Measurements from ENCODE around the gene CPNE8. TPM values are rescaled to one million over a fixed set of nuclear protein-coding genes. Genes with fewer than 3 reads are reported as not detected.

CPNE8 gene
- total and polyA plus RNA-seq, 2 donors (not counting 1 experiment from before 2014, with no cell fraction given) = 1.5 to 1.6 TPM

GRCh38 chr12:38689195-38689594, 216.2 kb downstream of the CPNE8 start:
- POLR2A ChIA-PET = no interaction called here
- no peaks in the 10 kb centered on the region for H3K27me3 ChIP-seq (replicated peaks in 1 of 4; ENCODE audit: control extremely low read depth in 1 of 4, control insufficient read depth in 3 of 4, insufficient read depth in 4 of 4, low read length in 3 of 4)
- no CpG with 5 or more reads among the region's 1 CpG for WGBS (ENCODE audit: insufficient coverage)

GRCh38 chr12:38682521-38682920, 222.9 kb downstream of the CPNE8 start:
- Histone ChIP-seq H3K36me3 (replicated peaks in 1 of 2; ENCODE audit: control extremely low read depth in 1 of 2, control insufficient read depth in 1 of 2, extremely low read depth in 1 of 2, insufficient read depth in 2 of 2, low read length in 1 of 2) (no peaks in the 10 kb centered on the region), H3K4me1 (ENCODE audit: control insufficient read depth in 2 of 2, insufficient read depth in 2 of 2, low read length in 2 of 2) (no peaks in the 10 kb centered on the region), H3K27ac (ENCODE audit: low read length in 2 of 2) (no peak overlapping the region), H3K27me3 (replicated peaks in 1 of 4; ENCODE audit: control extremely low read depth in 1 of 4, control insufficient read depth in 3 of 4, insufficient read depth in 4 of 4, low read length in 3 of 4) (no peaks in the 10 kb centered on the region), H3K4me2 (replicated peaks; ENCODE audit: low read depth, low read length, poor library complexity, severe bottlenecking) (no peak overlapping the region), H3K79me2 (ENCODE audit: control insufficient read depth, insufficient read depth, low read length) (no peaks in the 10 kb centered on the region), H3K9me3 (ENCODE audit: control extremely low read depth in 1 of 3, control insufficient read depth in 2 of 3, insufficient read depth in 1 of 3, low read length in 2 of 3) (no peaks in the 10 kb centered on the region), H3K4me3 (ENCODE audit: control extremely low read depth in 1 of 5, extremely low read depth in 1 of 5, insufficient read depth in 1 of 5, low read depth in 2 of 5, low read length in 4 of 5) (no peak overlapping the region), H2AFZ (ENCODE audit: insufficient read depth, low read depth, low read length, poor library complexity, severe bottlenecking) (no peak overlapping the region), H4K20me1 (ENCODE audit: control insufficient read depth, insufficient read depth, low read length, poor library complexity, severe bottlenecking) (no peaks in the 10 kb centered on the region), H3K9ac (ENCODE audit: low read length) (no peak overlapping the region)
- H3K9me3 Mint-ChIP-seq (ENCODE audit: insufficient read depth) = no peaks in the 10 kb centered on the region
- ChIA-PET POLR2A (no interaction called here), CTCF (no interaction called here)
- no peak overlapping the region for H3K27ac Mint-ChIP-seq
- H3K4me3 Mint-ChIP-seq = no peak overlapping the region
- TF ChIP-seq EZH2 (IDR thresholded peaks at IDR 0.05; ENCODE audit: borderline replicate concordance, insufficient read depth, low read depth, low read length, poor library complexity, severe bottlenecking) = no peak
- TF ChIP-seq CTCF (IDR thresholded peaks at IDR 0.05) = no peak
- H3K27me3 Mint-ChIP-seq = no peaks in the 10 kb centered on the region
- ATAC-seq (ENCODE audit: low read depth) = no peak
- H3K4me1 Mint-ChIP-seq = no peaks in the 10 kb centered on the region
- 100% methylated on average over 1 of the region's 2 CpGs for WGBS (ENCODE audit: insufficient coverage)
- intact Hi-C loops (cut with micrococcal nuclease) = no loop called here
- DNase-seq = no peak

More at GRCh38 chr12:38689195-38689594, 216.2 kb downstream of the CPNE8 start:
- Histone ChIP-seq H3K4me1 (ENCODE audit: control insufficient read depth in 2 of 2, insufficient read depth in 2 of 2, low read length in 2 of 2) (no peaks in the 10 kb centered on the region), H3K4me3 (ENCODE audit: control extremely low read depth in 1 of 5, extremely low read depth in 1 of 5, insufficient read depth in 1 of 5, low read depth in 2 of 5, low read length in 4 of 5) (no peak overlapping the region), H3K36me3 (replicated peaks in 1 of 2; ENCODE audit: control extremely low read depth in 1 of 2, control insufficient read depth in 1 of 2, extremely low read depth in 1 of 2, insufficient read depth in 2 of 2, low read length in 1 of 2) (no peaks in the 10 kb centered on the region), H4K20me1 (ENCODE audit: control insufficient read depth, insufficient read depth, low read length, poor library complexity, severe bottlenecking) (no peaks in the 10 kb centered on the region), H3K9ac (ENCODE audit: low read length) (no peak overlapping the region), H2AFZ (ENCODE audit: insufficient read depth, low read depth, low read length, poor library complexity, severe bottlenecking) (no peak overlapping the region), H3K4me2 (replicated peaks; ENCODE audit: low read depth, low read length, poor library complexity, severe bottlenecking) (no peak overlapping the region), H3K27ac (ENCODE audit: low read length in 2 of 2) (no peak overlapping the region), H3K9me3 (ENCODE audit: control extremely low read depth in 1 of 3, control insufficient read depth in 2 of 3, insufficient read depth in 1 of 3, low read length in 2 of 3) (no peaks in the 10 kb centered on the region), H3K79me2 (ENCODE audit: control insufficient read depth, insufficient read depth, low read length) (no peaks in the 10 kb centered on the region)
- Mint-ChIP-seq H3K27me3 (no peaks in the 10 kb centered on the region), H3K9me3 (ENCODE audit: insufficient read depth) (no peaks in the 10 kb centered on the region), H3K27ac (no peak overlapping the region), H3K4me3 (no peak overlapping the region), H3K4me1 (no peaks in the 10 kb centered on the region)
- CTCF ChIA-PET = no interaction called here
- TF ChIP-seq EZH2 (IDR thresholded peaks at IDR 0.05; ENCODE audit: borderline replicate concordance, insufficient read depth, low read depth, low read length, poor library complexity, severe bottlenecking) (no peak), CTCF (IDR thresholded peaks at IDR 0.05) (no peak)
- no peak for ATAC-seq (ENCODE audit: low read depth)
- intact Hi-C loops (cut with micrococcal nuclease) = no loop called here
- no peak for DNase-seq

Data from B cell (primary cell).